Adrenal gland (tissue), 5 donors: ENCODE results near the gene UNC45A.

ENCODE experiments used
- CTCF ChIP-seq, 6 experiments: fragments of 450-650 bp in 4 of 6; fragments of 200-600 bp in 2 of 6; sonication (generic) in 1 of 6; IDR thresholded peaks; 1 replicate in 5 of 6; 2 replicates in 1 of 6; pipeline versions ENCODE4 v1.5.1 to v1.8.0; 2016 to 2021; ENCODE audit warnings: antibody characterized with exemption in 6 of 6, mild to moderate bottlenecking in 2 of 6, moderate library complexity in 1 of 6
- POLR2A ChIP-seq, 2 donors: fragments of 450-650 bp; IDR thresholded peaks; one replicate each; pipeline ENCODE4 v1.6.1; 2017; ENCODE audit warnings: antibody characterized with exemption in 2 of 2, mild to moderate bottlenecking in 2 of 2, moderate library complexity in 1 of 2
- donor health status: DM: no; HTN: no; CAD: no.

GRCh38 chr15:90988296-90988695 lies 53.2 kb downstream of the UNC45A start:
- TF ChIP-seq CTCF (IDR thresholded peaks at IDR 0.05) (no peak), POLR2A (IDR thresholded peaks at IDR 0.05) (no peak)
